Activated B cell treated with CpG ODN at 0.5 μM for 24 hours (primary cell): ENCODE results near the gene C10orf95. TPM values are rescaled to one million over a fixed set of nuclear protein-coding genes. Genes with fewer than 3 reads are reported as not detected.

ENCODE experiments used
- ATAC-seq: fragments of 200-7000 bp; cut with Tn5 transposase; one replicate; pipeline ENCODE4 v1.10.0; 2021; ENCODE audit warnings: low read depth, mild to moderate bottlenecking, moderate library complexity
- CTCF ChIA-PET: fragments of 350-600 bp; sonication (Branson Sonifier 250); formaldehyde crosslinking; loops from one replicate; lab custom pipeline; 2021; ENCODE audit warnings: antibody characterized with exemption; lab: Charles Lee
- POLR2A ChIA-PET: fragments of 350-600 bp; sonication (Branson Sonifier 250); formaldehyde crosslinking; loops from one replicate; lab custom pipeline; 2021; ENCODE audit warnings: antibody characterized with exemption; lab: Charles Lee
- DNase-seq: peaks from one replicate; pipeline ENCODE4 v3.0.0; 2022
- H3K27ac Mint-ChIP-seq: one replicate; pipeline ENCODE4 v1.8.0; 2020; ENCODE audit warnings: mixed read lengths
- H3K27me3 Mint-ChIP-seq: one replicate; pipeline ENCODE4 v1.8.0; 2021; ENCODE audit warnings: mixed read lengths
- H3K36me3 Mint-ChIP-seq: one replicate; pipeline ENCODE4 v1.8.0; 2021; ENCODE audit warnings: low read depth, mixed read lengths
- H3K4me1 Mint-ChIP-seq: one replicate; pipeline ENCODE4 v1.8.0; 2021; ENCODE audit warnings: mixed read lengths
- H3K4me3 Mint-ChIP-seq: one replicate; pipeline ENCODE4 v1.8.0; 2020; ENCODE audit warnings: mild to moderate bottlenecking, mixed read lengths
- H3K9me3 Mint-ChIP-seq: one replicate; pipeline ENCODE4 v1.8.0; 2020; ENCODE audit warnings: mixed read lengths
- CTCF ChIP-seq: fragments of 200-600 bp; IDR thresholded peaks from one replicate; pipeline ENCODE4 v1.8.0; 2022; ENCODE audit warnings: antibody characterized with exemption, mild to moderate bottlenecking
- intact Hi-C: fragments of 100-400 bp; cut with micrococcal nuclease; formaldehyde crosslinking; loops from one replicate; pipeline ENCODE4 v1.15.1; 2024
- total RNA-seq: library from RNA; stranded (reverse); gene quantifications from 2 replicates; pipeline ENCODE4 v1.2.3, GENCODE V29; 2022

C10orf95 gene
- total RNA-seq, 1 donor from 2014 or later = 0.35 TPM

- peaks cover 7% of the 10 kb centered on the region for H3K36me3 Mint-ChIP-seq
- peak; percentile 36 for DNase-seq
- ATAC-seq = peak; percentile 45
- POLR2A ChIA-PET = interaction anchor here (1.0 to 5.7 kb wide), 4 partner anchors 11 to 233 kb away, joined by 4 to 105 read pairs (median 7); partner anchors contain the start of genes FBXL15 and NFKB2
- H3K27me3 Mint-ChIP-seq = peaks cover 42% of the 10 kb centered on the region
- CTCF ChIA-PET = interaction anchor here (1.2 to 1.9 kb wide), 2 partner anchors 10 to 175 kb away, joined by 3 to 8 read pairs; no protein-coding TSS in a partner anchor
- H3K4me1 Mint-ChIP-seq = peaks cover 40% of the 10 kb centered on the region
- intact Hi-C loops = no loop called here
- no peak for TF ChIP-seq CTCF
- no peaks in the 10 kb centered on the region for H3K9me3 Mint-ChIP-seq
- H3K4me3 Mint-ChIP-seq = peak overlapping the region; percentile 59
- no peak overlapping the region for H3K27ac Mint-ChIP-seq
Observed at GRCh38 chr10:102408728-102409603, 42.4 kb downstream of the C10orf95 start.

GRCh38 chr10:102408131-102408727 is 43.1 kb downstream of the C10orf95 start:
- no peak for DNase-seq
- H3K27me3 Mint-ChIP-seq = peaks cover 39% of the 10 kb centered on the region
- CTCF ChIA-PET = no interaction called here
- H3K36me3 Mint-ChIP-seq = peaks cover 12% of the 10 kb centered on the region
- no peak for ATAC-seq
- peak overlapping the region; percentile 8 for H3K27ac Mint-ChIP-seq
- H3K4me3 Mint-ChIP-seq = peak overlapping the region; percentile 57
- intact Hi-C loops = no loop called here
- peaks cover 42% of the 10 kb centered on the region for H3K4me1 Mint-ChIP-seq
- H3K9me3 Mint-ChIP-seq = no peaks in the 10 kb centered on the region
- POLR2A ChIA-PET = interaction anchor here (6.7 to 15.2 kb wide), 2 partner anchors 12 to 14 kb away, joined by 179 to 305 read pairs; partner anchors contain the start of genes FBXL15 and NFKB2
- TF ChIP-seq CTCF = no peak

GRCh38 chr10:102407425-102408130 is 43.8 kb downstream of the C10orf95 start:
- ATAC-seq = no peak
- intact Hi-C loops = loop anchor here (2.0 kb wide), 1 partner anchor 13 kb away; the partner anchor contains the start of gene FBXL15
- no peak for DNase-seq
- peaks cover 35% of the 10 kb centered on the region for H3K27me3 Mint-ChIP-seq
- no peaks in the 10 kb centered on the region for H3K9me3 Mint-ChIP-seq
- peaks cover 12% of the 10 kb centered on the region for H3K36me3 Mint-ChIP-seq
- no peak for TF ChIP-seq CTCF
- H3K4me3 Mint-ChIP-seq = peak overlapping the region; percentile 57
- ChIA-PET POLR2A (interaction anchor here (0.5 to 15.2 kb wide), 8 partner anchors 10 to 130 kb away, joined by 3 to 305 read pairs (median 4); partner anchors contain the start of genes CUEDC2, FBXL15, NFKB2 and PSD), CTCF (no interaction called here)
- H3K4me1 Mint-ChIP-seq = peaks cover 37% of the 10 kb centered on the region
- no peak overlapping the region for H3K27ac Mint-ChIP-seq

DNA sequence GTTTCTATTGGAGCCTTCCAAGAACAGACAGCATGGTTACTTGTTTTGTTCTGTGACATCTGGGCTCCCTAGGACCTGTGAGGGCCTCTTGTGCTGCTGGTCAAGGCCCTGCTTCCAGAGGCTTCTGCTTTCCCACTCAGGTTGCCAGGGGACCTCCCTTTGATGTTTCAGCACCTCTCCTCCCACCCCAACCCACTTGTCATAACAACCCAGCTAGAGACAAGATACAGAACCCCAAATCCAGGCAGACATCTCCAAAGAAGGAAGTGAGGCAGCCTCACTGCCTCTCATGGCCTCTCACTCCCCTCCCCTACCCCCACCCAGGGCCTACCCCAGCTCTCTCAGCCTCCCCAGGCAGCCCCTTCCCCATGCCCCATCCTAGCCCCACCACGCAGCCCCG is 44.5 kb downstream of the C10orf95 start:
- H3K4me3 Mint-ChIP-seq = no peak overlapping the region

More for the DNA sequence above, 44.5 kb downstream of the C10orf95 start:
- TF ChIP-seq CTCF = no peak
- Mint-ChIP-seq H3K4me1 (peaks cover 40% of the 10 kb centered on the region), H3K27ac (no peak overlapping the region), H3K27me3 (peaks cover 32% of the 10 kb centered on the region), H3K36me3 (peaks cover 19% of the 10 kb centered on the region), H3K9me3 (no peaks in the 10 kb centered on the region)
- ChIA-PET CTCF (no interaction called here), POLR2A (interaction anchor here (0.5 to 15.2 kb wide), 11 partner anchors 11 to 598 kb away, joined by 3 to 305 read pairs (median 4); partner anchors contain the start of genes CUEDC2, FBXL15, NFKB2 and PSD)
- DNase-seq (no peak), ATAC-seq (no peak)
- intact Hi-C loops = loop anchor here (2.0 kb wide), 1 partner anchor 14 kb away; the partner anchor contains the start of gene FBXL15
